ENCODE measurements around the gene SOX6. TPM values are rescaled to one million over a fixed set of nuclear protein-coding genes. Genes with fewer than 3 reads are reported as not detected.

SOX6 gene
- total RNA-seq, 4 donors from 2014 or later = 3.1 to 12.6 (median 7.6) TPM

- no peak for TF ChIP-seq CTCF (IDR thresholded peaks at IDR 0.05; ENCODE audit: low read depth)
Observed at GRCh38 chr11:16217631-16218030, 138.7 kb downstream of the SOX6 start.

GRCh38 chr11:16216831-16217230 lies 139.5 kb downstream of the SOX6 start:
- TF ChIP-seq CTCF (IDR thresholded peaks at IDR 0.05; ENCODE audit: low read depth) = no peak

GRCh38 chr11:16215352-16215751 lies 141.0 kb downstream of the SOX6 start:
- TF ChIP-seq CTCF (IDR thresholded peaks at IDR 0.05; ENCODE audit: low read depth) = no peak

- no peak for TF ChIP-seq CTCF (IDR thresholded peaks at IDR 0.05; ENCODE audit: low read depth)
Observed at GRCh38 chr11:16211407-16211806, 144.9 kb downstream of the SOX6 start.

GRCh38 chr11:16204261-16204660 lies 152.1 kb downstream of the SOX6 start:
- no peak for TF ChIP-seq CTCF (IDR thresholded peaks at IDR 0.05; ENCODE audit: low read depth)

- TF ChIP-seq CTCF (IDR thresholded peaks at IDR 0.05; ENCODE audit: low read depth) = no peak
Observed at GRCh38 chr11:16195651-16196050, 160.7 kb downstream of the SOX6 start.

GRCh38 chr11:16194566-16194965 lies 161.8 kb downstream of the SOX6 start:
- no peak for TF ChIP-seq CTCF (IDR thresholded peaks at IDR 0.05; ENCODE audit: low read depth)
